H1 (cell line): ENCODE results near the gene PLCB2. TPM values are rescaled to one million over a fixed set of nuclear protein-coding genes. Genes with fewer than 3 reads are reported as not detected.

Source experiments
- CTCF ChIA-PET: fragments of 300-600 bp; sonication (Branson Sonifier 250); formaldehyde crosslinking; loops from one replicate; lab custom pipeline; 2021; ENCODE audit not compliant: partially characterized antibody; lab: Charles Lee
- POLR2A ChIA-PET: fragments of 300-600 bp; sonication (Branson Sonifier 250); formaldehyde crosslinking; loops from one replicate; lab custom pipeline; 2021; ENCODE audit warnings: inconsistent platforms; ENCODE audit not compliant: partially characterized antibody; lab: Charles Lee
- DNase-seq, 2 experiments: peaks; one replicate each; pipeline versions ENCODE4 v3.0.0 to v3.0.0-alpha.2; 2010 to 2022; ENCODE audit warnings: low spot score in 2 of 2, low read depth in 1 of 2, mixed read lengths in 1 of 2
- FAIRE-seq: peaks from 2 replicates; lab custom pipeline; 2011; peaks lifted over from hg19 to GRCh38; lab: Jason Lieb, UNC
- H2AFZ ChIP-seq: 2 replicates; pipeline ENCODE4 v1.8.1; 2012; ENCODE audit warnings: low read length, inconsistent platforms
- H2AK5ac ChIP-seq: 2 replicates; pipeline ENCODE4 v1.6.1; 2013; ENCODE audit warnings: low read depth, low read length
- H2BK120ac ChIP-seq: replicated peaks from 2 replicates; pipeline ENCODE3; 2013; ENCODE audit warnings: low read depth, low read length, inconsistent platforms
- H2BK12ac ChIP-seq: 2 replicates; pipeline ENCODE4 v1.6.1; 2013; ENCODE audit warnings: low read depth, low read length
- H2BK15ac ChIP-seq: 2 replicates; pipeline ENCODE4 v1.6.1; 2013; ENCODE audit warnings: low read length
- H2BK20ac ChIP-seq: 2 replicates; pipeline ENCODE4 v1.6.1; 2013; ENCODE audit warnings: low read length
- H2BK5ac ChIP-seq: 2 replicates; pipeline ENCODE4 v1.6.1; 2013; ENCODE audit warnings: low read depth, low read length
- H3K14ac ChIP-seq: 2 replicates; pipeline ENCODE4 v1.6.1; 2013; ENCODE audit warnings: inconsistent platforms; ENCODE audit not compliant: insufficient read length
- H3K18ac ChIP-seq: 2 replicates; pipeline ENCODE4 v1.6.1; 2013; ENCODE audit warnings: low read length; ENCODE audit errors: extremely low read depth
- H3K23ac ChIP-seq: 2 replicates; pipeline ENCODE4 v1.6.1; 2013; ENCODE audit warnings: inconsistent platforms; ENCODE audit not compliant: insufficient read length
- H3K23me2 ChIP-seq: 2 replicates; pipeline ENCODE4 v1.6.1; 2013; ENCODE audit warnings: low read depth, low read length
- H3K27ac ChIP-seq: 2 replicates; pipeline ENCODE4 v1.6.1; 2011; ENCODE audit warnings: low read depth, low read length, inconsistent platforms
- H3K27me3 ChIP-seq, 4 experiments: replicated peaks in 1 of 4; 1 replicate in 1 of 4; 2 replicates in 3 of 4; pipeline versions ENCODE4 v1.6.1 to v1.8.1; 2011 to 2013; ENCODE audit warnings: low read length in 3 of 4, mild to moderate bottlenecking in 3 of 4, inconsistent platforms in 2 of 4, mixed read lengths in 2 of 4, moderate library complexity in 1 of 4; ENCODE audit not compliant: control insufficient read depth in 3 of 4, insufficient read depth in 3 of 4; ENCODE audit errors: extremely low read depth in 1 of 4
- H3K36me3 ChIP-seq, 4 experiments: 2 replicates each; pipeline versions ENCODE4 v1.6.1 to v1.8.1; 2011 to 2013; ENCODE audit warnings: mild to moderate bottlenecking in 4 of 4, low read length in 3 of 4, moderate library complexity in 2 of 4, control low read depth in 1 of 4, inconsistent platforms in 1 of 4; ENCODE audit not compliant: insufficient read depth in 4 of 4, control insufficient read depth in 2 of 4
- H3K4ac ChIP-seq: replicated peaks from 2 replicates; pipeline ENCODE3; 2013; ENCODE audit warnings: low read length, low read depth, mixed read lengths, inconsistent platforms; ENCODE audit not compliant: insufficient read length
- H3K4me1 ChIP-seq, 4 experiments: replicated peaks in 1 of 4; 1 replicate in 1 of 4; 2 replicates in 3 of 4; pipeline versions ENCODE4 v1.6.1 to v1.8.1; 2011 to 2013; ENCODE audit warnings: low read length in 3 of 4, inconsistent platforms in 2 of 4, mixed read lengths in 1 of 4; ENCODE audit not compliant: insufficient read depth in 4 of 4, control insufficient read depth in 3 of 4
- H3K4me2 ChIP-seq, 2 experiments: 2 replicates each; pipeline versions ENCODE4 v1.6.1 to v1.8.1; 2011 to 2013; ENCODE audit warnings: low read depth in 2 of 2, low read length in 2 of 2, control low read depth in 1 of 2, inconsistent platforms in 1 of 2, mild to moderate bottlenecking in 1 of 2; ENCODE audit not compliant: insufficient read depth in 1 of 2
- H3K4me3 ChIP-seq, 4 experiments: fragments of 200-600, 300-600 bp in 1 of 4; sonication (generic), shearing (Covaris generic), sonication (Bioruptor Twin) in 1 of 4; 2 replicates each; pipeline versions ENCODE4 v1.5.1 to v1.8.1; 2011 to 2016; ENCODE audit warnings: low read length in 4 of 4, low read depth in 3 of 4, control low read depth in 2 of 4, inconsistent platforms in 2 of 4, mild to moderate bottlenecking in 2 of 4, mixed read lengths in 1 of 4, moderate library complexity in 1 of 4; ENCODE audit not compliant: insufficient read depth in 2 of 4; ENCODE audit errors: extremely low read depth in 1 of 4
- H3K56ac ChIP-seq: replicated peaks from 2 replicates; pipeline ENCODE3; 2013; ENCODE audit warnings: low read depth, mild to moderate bottlenecking, mixed read lengths, low read length, inconsistent platforms; ENCODE audit not compliant: insufficient read length
- H3K79me1 ChIP-seq: 2 replicates; pipeline ENCODE4 v1.6.1; 2013; ENCODE audit warnings: low read depth, low read length, control low read depth
- H3K79me2 ChIP-seq, 2 experiments: 2 replicates each; pipeline versions ENCODE4 v1.6.1 to v1.8.1; 2012 to 2013; ENCODE audit warnings: low read length in 2 of 2, mild to moderate bottlenecking in 2 of 2, inconsistent platforms in 1 of 2; ENCODE audit not compliant: insufficient read depth in 2 of 2, control insufficient read depth in 1 of 2
- H3K9ac ChIP-seq, 4 experiments: replicated peaks in 1 of 4; 1 replicate in 1 of 4; 2 replicates in 3 of 4; pipeline versions ENCODE4 v1.6.1 to v1.8.1; 2011 to 2013; ENCODE audit warnings: low read depth in 3 of 4, low read length in 3 of 4, control low read depth in 2 of 4, mild to moderate bottlenecking in 2 of 4, moderate library complexity in 2 of 4, inconsistent platforms in 1 of 4; ENCODE audit errors: extremely low read depth in 1 of 4
- H3K9me3 ChIP-seq, 2 experiments: 2 replicates each; pipeline versions ENCODE4 v1.6.1 to v1.8.1; 2012 to 2013; ENCODE audit warnings: mild to moderate bottlenecking in 2 of 2, moderate library complexity in 2 of 2, control low read depth in 1 of 2, inconsistent platforms in 1 of 2, low read depth in 1 of 2, low read length in 1 of 2, mixed read lengths in 1 of 2; ENCODE audit not compliant: insufficient read depth in 2 of 2
- H4K20me1 ChIP-seq, 2 experiments: replicated peaks in 1 of 2; 2 replicates each; pipeline versions ENCODE3 to v1.8.1; 2011 to 2013; ENCODE audit warnings: inconsistent platforms in 2 of 2, low read length in 2 of 2, mild to moderate bottlenecking in 1 of 2; ENCODE audit not compliant: insufficient read depth in 2 of 2, control insufficient read depth in 1 of 2
- H4K5ac ChIP-seq: 2 replicates; pipeline ENCODE4 v1.6.1; 2013; ENCODE audit warnings: low read length, low read depth, mixed read lengths, inconsistent platforms; ENCODE audit not compliant: insufficient read length
- H4K8ac ChIP-seq: 2 replicates; pipeline ENCODE4 v1.8.0; 2013; ENCODE audit warnings: mild to moderate bottlenecking, moderate library complexity, low read length, inconsistent platforms; ENCODE audit not compliant: insufficient read depth; ENCODE audit errors: extremely low read depth
- H4K91ac ChIP-seq: replicated peaks from 2 replicates; pipeline ENCODE3; 2013; ENCODE audit warnings: low read length, mixed read lengths, inconsistent platforms; ENCODE audit not compliant: insufficient read length
- RNF2 ChIP-seq: fragments of 200-900, 300-1000 bp; sonication (generic); IDR thresholded peaks from 2 replicates; pipeline ENCODE4 v1.7.1; 2016; ENCODE audit warnings: borderline replicate concordance, low read depth, mild to moderate bottlenecking, antibody characterized with exemption, low read length; ENCODE audit not compliant: poor library complexity, severe bottlenecking; ENCODE audit errors: missing control alignments
- SIRT6 ChIP-seq: IDR thresholded peaks from one replicate; pipeline ENCODE4 v1.7.1; 2012; ENCODE audit warnings: low read length, inconsistent platforms
- WGBS, 2 experiments: shearing (Covaris generic) in 1 of 2; methylation state at CpG; one replicate each; pipeline versions ENCODE4 v1.1.6 to v1.1.7; 2013 to 2015; ENCODE audit warnings: low lambda C conversion rate in 2 of 2, mixed read lengths in 2 of 2, inconsistent platforms in 1 of 2, low coverage in 1 of 2, missing lambda C conversion rate in 1 of 2; ENCODE audit not compliant: insufficient replicate concordance in 2 of 2, insufficient coverage in 1 of 2, insufficient read length in 1 of 2; ENCODE audit errors: extremely low coverage in 1 of 2, missing lambda C conversion rate in 1 of 2; 5-methylcytosine and 5-hydroxymethylcytosine counted together
- polyA plus RNA-seq, 7 experiments: library from polyadenylated mRNA; depleted of rRNA in 3 of 7; stranded (reverse) in 5 of 7; unstranded in 2 of 7; fragments of >200 nt in 5 of 7; fragments of 200-250 nt in 2 of 7; gene quantifications; 1 replicate in 5 of 7; 2 replicates in 1 of 7; 4 replicates in 1 of 7; pipeline versions ENCODE4 v1.2.1 to v1.2.3, GENCODE V29; 2011 to 2013; ENCODE audit warnings: missing spikeins in 2 of 7, mixed read lengths in 2 of 7
- total RNA-seq: library from RNA; stranded (reverse); fragmentation: NEBNext Ultra II Directional; extraction: Animal tissue kit (Norgen Biotek cat#: 25700); gene quantifications from 2 replicates; pipeline ENCODE4 v1.2.1, GENCODE V29; 2021

PLCB2 gene
- total and polyA plus RNA-seq, 2 of the 8 experiments (the other 6 are each of a cell fraction or from before 2014, with no cell fraction given) = 7.2 to 8.4 TPM

GRCh38 chr15:40270246-40270995 is 37.3 kb downstream of the PLCB2 start:
- no peaks in the 10 kb centered on the region for H3K79me1 ChIP-seq
- no peak for FAIRE-seq
- H3K14ac ChIP-seq = no peak overlapping the region
- H3K9ac ChIP-seq = no peak overlapping the region
- no peak overlapping the region for H3K4ac ChIP-seq
- H4K8ac ChIP-seq = peak overlapping the region; percentile 15; the same call in 1 of the 2 replicates
- no peaks in the 10 kb centered on the region for H3K79me2 ChIP-seq
- no peak overlapping the region for H4K91ac ChIP-seq
- H3K36me3 ChIP-seq = peaks cover 0 to 6% (median 0%) of the 10 kb centered on the region in 4 experiments; a peak in 2 of 8 replicates
- H4K5ac ChIP-seq = no peak overlapping the region
- no peak overlapping the region for H2BK20ac ChIP-seq
- no peak overlapping the region for H3K56ac ChIP-seq
- 96% methylated on average over 11 of the region's 11 CpGs; no CpG with 5 or more reads in 1 of the 2 experiments for WGBS, 2 experiments
- no peak for DNase-seq
- H3K18ac ChIP-seq = no peak overlapping the region
- H3K4me3 ChIP-seq = no peak overlapping the region
- H4K20me1 ChIP-seq = no peaks in the 10 kb centered on the region
- no peak overlapping the region for H3K4me2 ChIP-seq
- CTCF ChIA-PET = interaction anchor here (0.7 to 46.3 kb wide), 7 partner anchors 3 to 225 kb away, joined by 3 to 1340 read pairs (median 531); partner anchors contain the start of genes BMF, INAFM2, PAK6 and PLCB2
- no peak overlapping the region for H3K27ac ChIP-seq
- TF ChIP-seq SIRT6 = no peak
- no peak for TF ChIP-seq RNF2
- peaks cover 0 to 4% (median under 1%) of the 10 kb centered on the region in 4 experiments; a peak in 5 of 7 replicates for H3K4me1 ChIP-seq
- no peak overlapping the region for H2BK15ac ChIP-seq
- no peak overlapping the region for H2BK5ac ChIP-seq
- no peak overlapping the region for H3K23ac ChIP-seq
- H3K23me2 ChIP-seq = no peaks in the 10 kb centered on the region
- no peaks in the 10 kb centered on the region for H3K9me3 ChIP-seq
- H2BK12ac ChIP-seq = no peak overlapping the region
- POLR2A ChIA-PET = interaction anchor here (0.8 to 1.0 kb wide), 2 partner anchors 9 to 13 kb away, joined by 4 read pairs; no protein-coding TSS in a partner anchor
- no peak overlapping the region for H2AFZ ChIP-seq
- H2BK120ac ChIP-seq = no peak overlapping the region
- H3K27me3 ChIP-seq = no peaks in the 10 kb centered on the region
- H2AK5ac ChIP-seq = no peak overlapping the region
